Keratinocyte (primary cell): ENCODE data around the gene FBXW12. TPM values are rescaled to one million over a fixed set of nuclear protein-coding genes. Genes with fewer than 3 reads are reported as not detected.
A peak's percentile ranks its signal among the peaks of the same experiment; 100 is the strongest.

ENCODE experiments used
- DNase-seq: peaks from one replicate; pipeline ENCODE4 v3.0.0-alpha.2; 2011; ENCODE audit warnings: low read depth, missing footprints, low spot score
- FAIRE-seq: peaks from 2 replicates; lab custom pipeline; 2011; peaks lifted over from hg19 to GRCh38; lab: Jason Lieb, UNC
- H2AFZ ChIP-seq: 2 replicates; pipeline ENCODE4 v1.6.0; 2012; ENCODE audit warnings: low read length, control low read depth, inconsistent platforms; ENCODE audit not compliant: control insufficient read depth
- H3K27ac ChIP-seq: 2 replicates; pipeline ENCODE4 v1.5.1; 2011; ENCODE audit warnings: low read length; ENCODE audit not compliant: control insufficient read depth, insufficient read depth
- H3K27me3 ChIP-seq: 3 replicates; pipeline ENCODE4 v1.6.0; 2011; ENCODE audit warnings: low read length; ENCODE audit not compliant: control insufficient read depth, insufficient read depth; ENCODE audit errors: extremely low read depth
- H3K36me3 ChIP-seq, 2 experiments: 2 replicates in 1 of 2; 3 replicates in 1 of 2; pipeline ENCODE4 v1.5.1; 2011; ENCODE audit warnings: low read length in 2 of 2, mild to moderate bottlenecking in 1 of 2; ENCODE audit not compliant: control insufficient read depth in 2 of 2, insufficient read depth in 2 of 2; ENCODE audit errors: extremely low read depth in 1 of 2
- H3K4me1 ChIP-seq: 3 replicates; pipeline ENCODE4 v1.5.1; 2011; ENCODE audit warnings: low read length; ENCODE audit not compliant: control insufficient read depth, insufficient read depth; ENCODE audit errors: extremely low read depth
- H3K4me2 ChIP-seq: 3 replicates; pipeline ENCODE4 v1.6.0; 2011; ENCODE audit warnings: low read depth, low read length; ENCODE audit not compliant: control insufficient read depth, insufficient read depth; ENCODE audit errors: extremely low read depth
- H3K4me3 ChIP-seq, 3 experiments: fragments of 200-600 bp in 1 of 3; sonication (generic) in 1 of 3; 2 replicates in 2 of 3; 3 replicates in 1 of 3; pipeline ENCODE4 v1.5.1; 2011 to 2016; ENCODE audit warnings: low read length in 3 of 3, mild to moderate bottlenecking in 3 of 3, control low read depth in 2 of 3, inconsistent platforms in 1 of 3, low read depth in 1 of 3, mixed read lengths in 1 of 3, mixed run types in 1 of 3, moderate library complexity in 1 of 3; ENCODE audit not compliant: control insufficient read depth in 2 of 3, insufficient read depth in 2 of 3; ENCODE audit errors: extremely low read depth in 1 of 3
- H3K79me2 ChIP-seq: 2 replicates; pipeline ENCODE4 v1.6.0; 2012; ENCODE audit warnings: low read length; ENCODE audit not compliant: control insufficient read depth, insufficient read depth
- H3K9ac ChIP-seq: 3 replicates; pipeline ENCODE4 v1.6.0; 2011; ENCODE audit warnings: low read length; ENCODE audit not compliant: control insufficient read depth, insufficient read depth; ENCODE audit errors: extremely low read depth
- H3K9me1 ChIP-seq: 3 replicates; pipeline ENCODE4 v1.6.0; 2011; ENCODE audit warnings: low read length; ENCODE audit not compliant: control insufficient read depth, insufficient read depth; ENCODE audit errors: extremely low read depth
- H3K9me3 ChIP-seq: 2 replicates; pipeline ENCODE4 v1.5.1; 2012; ENCODE audit warnings: low read depth, low read length; ENCODE audit not compliant: control insufficient read depth
- H4K20me1 ChIP-seq: 3 replicates; pipeline ENCODE4 v1.6.0; 2011; ENCODE audit warnings: low read length; ENCODE audit not compliant: control insufficient read depth, insufficient read depth; ENCODE audit errors: extremely low read depth
- EZH2 ChIP-seq: IDR thresholded peaks from one replicate; pipeline ENCODE4 v1.6.1; 2012; ENCODE audit warnings: inconsistent platforms, mild to moderate bottlenecking, low read length, moderate library complexity
- dilution Hi-C: fragments of 300-500 bp; cut with MboI; formaldehyde crosslinking; loops from one replicate; pipeline ENCODE4 v1.7.0; 2020; ENCODE audit warnings: low sequenced_read_pairs; ENCODE audit not compliant: extremely low pct_ligation_motif_present
- polyA plus RNA-seq, 5 experiments: library from polyadenylated mRNA; depleted of rRNA in 3 of 5; stranded (reverse) in 3 of 5; stranded (forward) in 1 of 5; unstranded in 1 of 5; fragments of >200 nt; gene quantifications; 1 replicate in 1 of 5; 2 replicates in 3 of 5; 3 replicates in 1 of 5; pipeline versions ENCODE4 v1.2.1 to v1.2.3, GENCODE V29; 2011 to 2012; ENCODE audit warnings: missing spikeins in 2 of 5, low read depth in 1 of 5, low replicate concordance in 1 of 5
- TF ChIP-seq, protein P1 (sequence below), 3 experiments: IDR thresholded peaks in 1 of 3; conservative IDR thresholded peaks in 1 of 3; optimal IDR thresholded peaks in 1 of 3; 2 replicates in 2 of 3; 3 replicates in 1 of 3; pipeline versions ENCODE3 to v1.5.1; 2011; ENCODE audit warnings: low read length in 3 of 3, mild to moderate bottlenecking in 3 of 3, moderate library complexity in 2 of 3, control low read depth in 1 of 3, inconsistent platforms in 1 of 3; ENCODE audit not compliant: insufficient read depth in 2 of 3; ENCODE audit errors: extremely low read depth in 1 of 3

FBXW12 gene
- polyA plus RNA-seq, 1 donor (not counting 4 experiments of a cell fraction or from before 2014, with no cell fraction given) = not detected

DNA sequence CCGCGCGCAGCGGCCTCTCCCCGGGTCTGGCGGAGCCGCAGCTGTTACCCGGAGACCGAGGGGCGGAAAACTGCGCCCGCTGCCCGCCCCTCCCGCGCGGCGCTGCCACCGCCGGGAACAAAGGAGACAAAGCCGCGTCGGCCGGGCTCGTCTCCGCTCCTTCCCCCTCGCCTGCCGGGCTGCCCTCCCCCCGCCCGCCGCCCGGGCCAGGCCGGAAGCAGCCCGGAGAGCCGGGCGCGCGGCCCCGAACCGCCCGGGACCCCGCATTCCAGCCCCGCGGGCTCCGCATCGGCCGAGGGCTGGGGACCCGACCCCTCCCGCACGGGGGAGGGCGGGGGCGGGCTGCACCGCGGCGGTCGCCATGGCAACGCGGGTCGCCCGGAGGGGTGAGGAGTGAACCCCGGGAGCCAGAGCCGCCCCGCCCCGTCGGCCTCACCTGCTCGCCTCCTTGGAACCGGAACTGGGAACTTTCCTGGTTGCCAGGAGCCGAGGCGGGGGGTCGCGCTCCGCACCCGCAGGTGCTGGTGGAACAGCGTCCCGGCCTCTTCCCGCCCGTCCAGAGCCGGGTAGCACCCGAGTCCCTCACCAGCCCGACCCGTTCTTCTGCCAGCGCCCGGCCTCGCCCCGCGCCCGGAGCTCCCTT, 57.4 kb downstream of the FBXW12 start:
- peak overlapping the region; percentile 34 for H2AFZ ChIP-seq
- H3K9me1 ChIP-seq = no peaks in the 10 kb centered on the region
- peak overlapping the region; percentile 83 for H3K27ac ChIP-seq
- peaks cover 9 to 31% of the 10 kb centered on the region in 2 experiments for H3K36me3 ChIP-seq
- peak overlapping the region; percentile 63 to 67 (median 66) for H3K4me3 ChIP-seq
- H4K20me1 ChIP-seq = peaks cover 11% of the 10 kb centered on the region
- H3K4me1 ChIP-seq = peaks cover 80% of the 10 kb centered on the region
- no peak for DNase-seq
- H3K27me3 ChIP-seq = no peaks in the 10 kb centered on the region
- no peaks in the 10 kb centered on the region for H3K9me3 ChIP-seq
- H3K79me2 ChIP-seq = peaks cover 47% of the 10 kb centered on the region
- H3K4me2 ChIP-seq = peak overlapping the region; percentile 99
- FAIRE-seq = no peak
- TF ChIP-seq, protein P1, sequence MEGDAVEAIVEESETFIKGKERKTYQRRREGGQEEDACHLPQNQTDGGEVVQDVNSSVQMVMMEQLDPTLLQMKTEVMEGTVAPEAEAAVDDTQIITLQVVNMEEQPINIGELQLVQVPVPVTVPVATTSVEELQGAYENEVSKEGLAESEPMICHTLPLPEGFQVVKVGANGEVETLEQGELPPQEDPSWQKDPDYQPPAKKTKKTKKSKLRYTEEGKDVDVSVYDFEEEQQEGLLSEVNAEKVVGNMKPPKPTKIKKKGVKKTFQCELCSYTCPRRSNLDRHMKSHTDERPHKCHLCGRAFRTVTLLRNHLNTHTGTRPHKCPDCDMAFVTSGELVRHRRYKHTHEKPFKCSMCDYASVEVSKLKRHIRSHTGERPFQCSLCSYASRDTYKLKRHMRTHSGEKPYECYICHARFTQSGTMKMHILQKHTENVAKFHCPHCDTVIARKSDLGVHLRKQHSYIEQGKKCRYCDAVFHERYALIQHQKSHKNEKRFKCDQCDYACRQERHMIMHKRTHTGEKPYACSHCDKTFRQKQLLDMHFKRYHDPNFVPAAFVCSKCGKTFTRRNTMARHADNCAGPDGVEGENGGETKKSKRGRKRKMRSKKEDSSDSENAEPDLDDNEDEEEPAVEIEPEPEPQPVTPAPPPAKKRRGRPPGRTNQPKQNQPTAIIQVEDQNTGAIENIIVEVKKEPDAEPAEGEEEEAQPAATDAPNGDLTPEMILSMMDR (optimal IDR thresholded peaks at IDR 0.05 in 1 of 3, IDR thresholded peaks at IDR 0.05 in 1 of 3, conservative IDR thresholded peaks at IDR 0.05 in 1 of 3; ENCODE audit: extremely low read depth in 1 of 3, insufficient read depth in 2 of 3, low read length in 3 of 3) = no peak
- TF ChIP-seq EZH2 = no peak
- peak overlapping the region; percentile 79 for H3K9ac ChIP-seq
- dilution Hi-C loops = loop anchor here (25.0 kb wide), 1 partner anchor 167 kb away; no protein-coding TSS in a partner anchor

- TF ChIP-seq, protein P1 (optimal IDR thresholded peaks at IDR 0.05 in 1 of 3, IDR thresholded peaks at IDR 0.05 in 1 of 3, conservative IDR thresholded peaks at IDR 0.05 in 1 of 3; ENCODE audit: extremely low read depth in 1 of 3, insufficient read depth in 2 of 3, low read length in 3 of 3) = no peak
- no peak for TF ChIP-seq EZH2
- Histone ChIP-seq H3K4me1 (peaks cover 82% of the 10 kb centered on the region), H3K9me3 (no peaks in the 10 kb centered on the region), H3K9me1 (no peaks in the 10 kb centered on the region), H4K20me1 (peaks cover 11% of the 10 kb centered on the region), H3K79me2 (peaks cover 43% of the 10 kb centered on the region), H2AFZ (peak within 1 kb of the TSS; percentile 34), H3K36me3 (peaks cover 4 to 29% of the 10 kb centered on the region in 2 experiments), H3K4me3 (peak within 1 kb of the TSS; percentile 63 to 67 (median 66)), H3K27ac (peak within 1 kb of the TSS; percentile 83), H3K4me2 (peak within 1 kb of the TSS; percentile 99), H3K27me3 (no peaks in the 10 kb centered on the region), H3K9ac (peak within 1 kb of the TSS; percentile 79)
- dilution Hi-C loops = loop anchor here (25.0 kb wide), 1 partner anchor 168 kb away; no protein-coding TSS in a partner anchor
- FAIRE-seq (peak; percentile 84), DNase-seq (peak; percentile 80)
Measured at GRCh38 chr3:48429960-48430707, 58.1 kb downstream of the FBXW12 start, which contains the start of gene PLXNB1. Gene PLXNB1, minus strand, starts transcription at chr3:48430086. Its CDS starts 5,475 bp downstream, at chr3:48424611.
